H9 (cell line): ENCODE results near the gene POFUT2. TPM values are rescaled to one million over a fixed set of nuclear protein-coding genes. Genes with fewer than 3 reads are reported as not detected.

ENCODE experiments used
- DNase-seq: peaks from one replicate; pipeline ENCODE4 v3.0.0-alpha.2; 2017
- H2AFZ ChIP-seq: one replicate; pipeline ENCODE4 v1.6.1; 2013; ENCODE audit warnings: mild to moderate bottlenecking, low read length, control low read depth, moderate library complexity
- H2AK5ac ChIP-seq: 2 replicates; pipeline ENCODE4 v1.6.1; 2013; ENCODE audit warnings: low read length, control low read depth, mixed read lengths; ENCODE audit not compliant: insufficient read length
- H2BK120ac ChIP-seq: one replicate; pipeline ENCODE4 v1.6.1; 2013; ENCODE audit warnings: low read depth, mild to moderate bottlenecking, low read length, control low read depth, inconsistent platforms; ENCODE audit not compliant: poor library complexity, severe bottlenecking
- H2BK12ac ChIP-seq: 2 replicates; pipeline ENCODE4 v1.6.1; 2013; ENCODE audit warnings: low read length, control low read depth, mixed read lengths, low read depth; ENCODE audit not compliant: insufficient read length
- H2BK15ac ChIP-seq: 2 replicates; pipeline ENCODE4 v1.6.1; 2013; ENCODE audit warnings: low read depth, low read length, control low read depth
- H2BK20ac ChIP-seq: one replicate; pipeline ENCODE4 v1.6.1; 2013; ENCODE audit warnings: low read depth, mild to moderate bottlenecking, low read length, control low read depth, inconsistent platforms; ENCODE audit not compliant: poor library complexity, severe bottlenecking
- H2BK5ac ChIP-seq: 2 replicates; pipeline ENCODE4 v1.6.1; 2013; ENCODE audit warnings: low read length, control low read depth, mixed read lengths; ENCODE audit not compliant: insufficient read length
- H3K14ac ChIP-seq: 2 replicates; pipeline ENCODE4 v1.6.1; 2013; ENCODE audit warnings: low read length, control low read depth; ENCODE audit not compliant: insufficient read depth
- H3K18ac ChIP-seq: 2 replicates; pipeline ENCODE4 v1.6.1; 2013; ENCODE audit warnings: low read depth, mild to moderate bottlenecking, mixed read lengths, low read length, control low read depth; ENCODE audit not compliant: insufficient read length
- H3K23ac ChIP-seq: 2 replicates; pipeline ENCODE4 v1.6.1; 2013; ENCODE audit warnings: low read length, control low read depth, mixed read lengths, low read depth; ENCODE audit not compliant: insufficient read length
- H3K23me2 ChIP-seq: 2 replicates; pipeline ENCODE4 v1.6.1; 2013; ENCODE audit warnings: low read depth, mild to moderate bottlenecking, mixed read lengths, low read length, control low read depth; ENCODE audit not compliant: insufficient read length, poor library complexity, severe bottlenecking
- H3K27ac ChIP-seq: 2 replicates; pipeline ENCODE4 v1.5.1; 2013; ENCODE audit warnings: low read length, control low read depth, mixed read lengths, low read depth; ENCODE audit not compliant: insufficient read length
- H3K27me3 ChIP-seq: 2 replicates; pipeline ENCODE4 v1.6.1; 2013; ENCODE audit warnings: low read length, control low read depth, inconsistent platforms; ENCODE audit not compliant: insufficient read depth
- H3K4ac ChIP-seq: 2 replicates; pipeline ENCODE4 v1.6.1; 2013; ENCODE audit warnings: low read depth, mild to moderate bottlenecking, control low read depth, inconsistent platforms, low read length, moderate library complexity
- H3K4me1 ChIP-seq: 2 replicates; pipeline ENCODE4 v1.6.1; 2013; ENCODE audit warnings: low read length, control low read depth, inconsistent platforms; ENCODE audit not compliant: insufficient read depth
- H3K4me2 ChIP-seq: 2 replicates; pipeline ENCODE4 v1.6.1; 2013; ENCODE audit warnings: low read length, control low read depth, mixed read lengths; ENCODE audit not compliant: insufficient read length, insufficient read depth
- H3K56ac ChIP-seq: 2 replicates; pipeline ENCODE4 v1.6.1; 2013; ENCODE audit warnings: low read depth, mild to moderate bottlenecking, mixed read lengths, low read length, control low read depth; ENCODE audit not compliant: insufficient read length
- H3K79me1 ChIP-seq: 2 replicates; pipeline ENCODE4 v1.6.1; 2013; ENCODE audit warnings: low read depth, mild to moderate bottlenecking, moderate library complexity, low read length, control low read depth, inconsistent platforms; ENCODE audit not compliant: insufficient read depth, poor library complexity, severe bottlenecking
- H3K79me2 ChIP-seq: 2 replicates; pipeline ENCODE4 v1.6.1; 2013; ENCODE audit warnings: low read length, control low read depth, inconsistent platforms; ENCODE audit not compliant: insufficient read depth
- H3K9ac ChIP-seq: 2 replicates; pipeline ENCODE4 v1.6.1; 2013; ENCODE audit warnings: low read length, control low read depth, mixed read lengths; ENCODE audit not compliant: insufficient read length; ENCODE audit errors: extremely low read depth
- H3K9me3 ChIP-seq: one replicate; pipeline ENCODE4 v1.6.1; 2013; ENCODE audit warnings: low read depth, low read length, inconsistent platforms; ENCODE audit not compliant: control insufficient read depth
- H3T11ph ChIP-seq: one replicate; pipeline ENCODE4 v1.6.1; 2013; ENCODE audit warnings: mild to moderate bottlenecking, low read length, control low read depth, inconsistent platforms
- H4K20me1 ChIP-seq: one replicate; pipeline ENCODE4 v1.6.1; 2013; ENCODE audit not compliant: control insufficient read depth, insufficient read length, insufficient read depth
- H4K5ac ChIP-seq: 2 replicates; pipeline ENCODE4 v1.6.1; 2013; ENCODE audit warnings: low read depth, mild to moderate bottlenecking, mixed read lengths, low read length, control low read depth; ENCODE audit not compliant: insufficient read length
- H4K8ac ChIP-seq: replicated peaks from 2 replicates; pipeline ENCODE4 v1.6.1; 2013; ENCODE audit warnings: low read length, control low read depth, mixed read lengths, low read depth; ENCODE audit not compliant: insufficient read length
- H4K91ac ChIP-seq: 2 replicates; pipeline ENCODE4 v1.6.1; 2013; ENCODE audit warnings: low read depth, mild to moderate bottlenecking, moderate library complexity, mixed read lengths, low read length, control low read depth; ENCODE audit not compliant: insufficient read length
- H3K27ac Mint-ChIP-seq, 3 experiments: 2 replicates in 2 of 3; 3 replicates in 1 of 3; pipeline ENCODE4 v1.8.0; 2020 to 2021; ENCODE audit warnings: mixed read lengths in 3 of 3, mild to moderate bottlenecking in 1 of 3, moderate library complexity in 1 of 3
- H3K27me3 Mint-ChIP-seq: 2 replicates; pipeline ENCODE4 v1.8.0; 2021; ENCODE audit warnings: low read depth, mild to moderate bottlenecking, moderate library complexity, mixed read lengths
- H3K36me3 Mint-ChIP-seq, 3 experiments: 2 replicates in 2 of 3; 3 replicates in 1 of 3; pipeline ENCODE4 v1.8.0; 2020 to 2021; ENCODE audit warnings: low read depth in 3 of 3, mixed read lengths in 3 of 3; ENCODE audit not compliant: insufficient read depth in 1 of 3
- H3K4me1 Mint-ChIP-seq, 2 experiments: 2 replicates each; pipeline ENCODE4 v1.8.0; 2020; ENCODE audit warnings: mixed read lengths in 2 of 2
- H3K4me3 Mint-ChIP-seq, 2 experiments: 2 replicates in 1 of 2; 3 replicates in 1 of 2; pipeline ENCODE4 v1.8.0; 2020 to 2021; ENCODE audit warnings: mild to moderate bottlenecking in 2 of 2, mixed read lengths in 2 of 2, moderate library complexity in 1 of 2
- H3K9me3 Mint-ChIP-seq, 2 experiments: 2 replicates in 1 of 2; 3 replicates in 1 of 2; pipeline ENCODE4 v1.8.0; 2020; ENCODE audit warnings: mild to moderate bottlenecking in 2 of 2, mixed read lengths in 2 of 2, moderate library complexity in 1 of 2
- WGBS: extraction: QIAGEN DNeasy Blood & Tissue Kit; methylation state at CpG from one replicate; pipeline ENCODE4 v1.1.7; 2013; ENCODE audit warnings: missing lambda C conversion rate, low lambda C conversion rate, mixed read lengths; ENCODE audit not compliant: insufficient read length; ENCODE audit errors: extremely low coverage; 5-methylcytosine and 5-hydroxymethylcytosine counted together
- total RNA-seq: library from RNA; stranded (reverse); gene quantifications from 2 replicates; pipeline ENCODE4 v1.2.1, GENCODE V29; 2021
- TF ChIP-seq, protein P1 (sequence below): fragments of 200-600 bp; sonication (generic); conservative IDR thresholded peaks from 3 replicates; pipeline ENCODE4 v1.8.0; 2021; ENCODE audit warnings: antibody characterized with exemption, mild to moderate bottlenecking

The POFUT2 gene
- total RNA-seq, 1 experiment from 2014 or later, result 34.8 TPM

GRCh38 chr21:45301521-45302081 lies 13.9 kb upstream of the POFUT2 start:
- no peak for DNase-seq
- H2BK12ac ChIP-seq, result no peak overlapping the region
- H3T11ph ChIP-seq, result no peak overlapping the region
- no peak overlapping the region for H3K9ac ChIP-seq
- TF ChIP-seq, protein P1, sequence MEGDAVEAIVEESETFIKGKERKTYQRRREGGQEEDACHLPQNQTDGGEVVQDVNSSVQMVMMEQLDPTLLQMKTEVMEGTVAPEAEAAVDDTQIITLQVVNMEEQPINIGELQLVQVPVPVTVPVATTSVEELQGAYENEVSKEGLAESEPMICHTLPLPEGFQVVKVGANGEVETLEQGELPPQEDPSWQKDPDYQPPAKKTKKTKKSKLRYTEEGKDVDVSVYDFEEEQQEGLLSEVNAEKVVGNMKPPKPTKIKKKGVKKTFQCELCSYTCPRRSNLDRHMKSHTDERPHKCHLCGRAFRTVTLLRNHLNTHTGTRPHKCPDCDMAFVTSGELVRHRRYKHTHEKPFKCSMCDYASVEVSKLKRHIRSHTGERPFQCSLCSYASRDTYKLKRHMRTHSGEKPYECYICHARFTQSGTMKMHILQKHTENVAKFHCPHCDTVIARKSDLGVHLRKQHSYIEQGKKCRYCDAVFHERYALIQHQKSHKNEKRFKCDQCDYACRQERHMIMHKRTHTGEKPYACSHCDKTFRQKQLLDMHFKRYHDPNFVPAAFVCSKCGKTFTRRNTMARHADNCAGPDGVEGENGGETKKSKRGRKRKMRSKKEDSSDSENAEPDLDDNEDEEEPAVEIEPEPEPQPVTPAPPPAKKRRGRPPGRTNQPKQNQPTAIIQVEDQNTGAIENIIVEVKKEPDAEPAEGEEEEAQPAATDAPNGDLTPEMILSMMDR, result no peak
- no peaks in the 10 kb centered on the region for H3K79me1 ChIP-seq
- H4K20me1 ChIP-seq, result no peaks in the 10 kb centered on the region
- H2BK120ac ChIP-seq, result no peak overlapping the region
- Mint-ChIP-seq H3K27ac (no peak overlapping the region), H3K36me3 (no peaks in the 10 kb centered on the region), H3K4me3 (no peak overlapping the region), H3K4me1 (peaks cover 2 to 10% of the 10 kb centered on the region in 2 experiments; a peak in 3 of 4 replicates), H3K9me3 (no peaks in the 10 kb centered on the region), H3K27me3 (peaks cover 3% of the 10 kb centered on the region)
- no peaks in the 10 kb centered on the region for H3K27me3 ChIP-seq
- no peak overlapping the region for H2BK20ac ChIP-seq
- H3K23me2 ChIP-seq, result no peaks in the 10 kb centered on the region
- no peak overlapping the region for H3K23ac ChIP-seq
- H3K18ac ChIP-seq, result no peak overlapping the region
- H3K4me2 ChIP-seq, result no peak overlapping the region
- H3K4ac ChIP-seq, result no peak overlapping the region; the same call in 1 of the 2 replicates
- H3K9me3 ChIP-seq, result no peaks in the 10 kb centered on the region
- no peak overlapping the region for H2AFZ ChIP-seq
- no peak overlapping the region for H3K27ac ChIP-seq
- no peak overlapping the region for H2AK5ac ChIP-seq
- no peak overlapping the region for H3K56ac ChIP-seq
- H2BK5ac ChIP-seq, result no peak overlapping the region
- H4K5ac ChIP-seq, result no peak overlapping the region
- no CpG with 5 or more reads among the region's 20 CpGs for WGBS
- H3K14ac ChIP-seq, result peak overlapping the region; percentile 81
- H3K4me1 ChIP-seq, result no peaks in the 10 kb centered on the region
- no peak overlapping the region for H4K8ac ChIP-seq
- no peak overlapping the region; the same call in 1 of the 2 replicates for H2BK15ac ChIP-seq
- H3K79me2 ChIP-seq, result no peaks in the 10 kb centered on the region
- H4K91ac ChIP-seq, result no peak overlapping the region
